ENCODE data around the gene ELAVL2.
"Not testable (repeated sequence)": the region's sequence is repeated elsewhere in the genome, so short reads cannot be mapped to it uniquely, and the experiment has no call there.

Gene ELAVL2

DNA sequence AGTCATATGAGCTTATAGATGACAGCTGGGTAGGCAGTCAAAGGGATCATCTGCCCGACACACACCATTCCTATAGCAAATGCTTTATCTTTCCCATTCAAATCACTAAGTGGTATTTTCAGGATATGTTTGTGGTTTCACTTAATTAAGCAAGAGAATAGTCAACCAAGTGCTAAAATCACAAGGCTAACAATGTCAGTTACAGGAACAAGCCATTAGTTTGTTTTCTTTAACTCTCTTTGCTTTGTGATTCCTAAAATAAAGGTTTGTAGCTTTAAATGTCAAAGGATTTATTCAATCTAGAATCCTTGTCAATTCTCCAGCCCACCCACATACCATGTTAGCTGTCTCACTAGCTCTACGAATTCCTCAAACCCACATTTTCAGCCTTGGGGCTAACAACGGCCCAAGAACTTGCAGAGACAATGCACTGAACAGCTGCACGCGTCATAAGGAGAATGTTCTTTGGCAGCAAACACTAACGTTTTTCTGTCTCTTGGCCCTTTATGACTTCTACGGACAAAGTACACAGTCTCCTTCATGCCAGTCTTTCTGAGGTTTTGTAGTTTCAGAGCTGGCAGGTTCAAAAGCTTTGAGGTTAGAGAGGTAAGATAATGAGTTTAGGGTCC, 56.6 kb downstream of the ELAVL2 start:
- no peak for DNase-seq (ENCODE audit: low read depth)

DNA sequence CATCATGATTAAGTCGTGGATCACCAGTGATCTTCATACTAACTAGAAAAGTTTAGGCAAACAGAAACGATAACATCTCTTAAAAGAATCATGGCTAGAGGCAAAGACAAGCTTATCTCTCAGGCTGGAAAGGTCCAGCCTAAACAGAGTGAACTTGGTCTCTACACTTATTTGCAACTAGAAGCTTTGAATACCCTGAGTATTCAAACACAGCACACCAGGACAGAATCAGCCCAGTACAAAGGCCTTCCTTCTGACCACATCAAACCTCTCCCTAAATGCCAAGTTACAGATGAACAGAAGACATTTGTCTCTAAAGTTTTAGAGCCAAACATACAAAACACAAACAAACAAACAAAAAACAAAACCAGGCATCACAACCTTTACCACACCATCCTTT, 57.2 kb downstream of the ELAVL2 start:
- DNase-seq (ENCODE audit: low read depth) = no peak

DNA sequence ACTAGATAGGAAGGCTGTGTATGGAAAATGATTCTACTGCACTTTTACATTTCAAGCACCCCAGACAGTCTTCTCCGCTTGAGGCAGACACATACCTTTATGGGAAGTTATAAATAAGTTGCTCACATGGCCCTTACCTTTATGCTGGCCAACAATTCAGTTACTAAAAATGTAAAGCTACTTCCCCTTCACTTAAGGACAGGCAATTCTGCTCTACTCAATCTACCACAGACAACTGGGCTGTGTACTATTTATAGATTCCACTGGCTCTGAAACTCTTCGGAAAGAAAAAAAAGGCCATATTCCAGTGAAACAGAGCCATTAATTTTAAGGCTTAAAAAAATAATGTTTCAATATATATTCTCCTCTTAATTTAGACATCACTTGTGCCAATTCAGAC, 59.4 kb downstream of the ELAVL2 start:
- DNase-seq (ENCODE audit: low read depth) = no peak

DNA sequence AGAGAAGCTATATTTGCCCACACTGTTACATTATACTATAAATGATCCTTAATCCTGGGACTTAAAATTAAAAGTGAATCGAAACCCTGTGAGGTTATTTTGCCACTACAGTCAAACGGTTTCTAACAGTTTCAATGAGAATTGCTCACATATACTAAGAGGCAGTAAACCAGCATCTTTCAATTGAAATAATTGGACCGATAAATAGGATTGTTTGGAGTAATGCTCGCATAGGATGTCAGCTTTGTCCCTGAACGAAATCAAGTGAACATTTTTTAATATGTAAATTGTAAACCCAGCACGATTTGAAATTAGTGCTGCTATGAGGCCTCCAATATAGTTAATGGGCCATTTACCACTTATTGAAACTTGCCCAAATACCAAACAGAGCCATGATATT, 60.5 kb downstream of the ELAVL2 start:
- no peak for DNase-seq (ENCODE audit: low read depth)

DNA sequence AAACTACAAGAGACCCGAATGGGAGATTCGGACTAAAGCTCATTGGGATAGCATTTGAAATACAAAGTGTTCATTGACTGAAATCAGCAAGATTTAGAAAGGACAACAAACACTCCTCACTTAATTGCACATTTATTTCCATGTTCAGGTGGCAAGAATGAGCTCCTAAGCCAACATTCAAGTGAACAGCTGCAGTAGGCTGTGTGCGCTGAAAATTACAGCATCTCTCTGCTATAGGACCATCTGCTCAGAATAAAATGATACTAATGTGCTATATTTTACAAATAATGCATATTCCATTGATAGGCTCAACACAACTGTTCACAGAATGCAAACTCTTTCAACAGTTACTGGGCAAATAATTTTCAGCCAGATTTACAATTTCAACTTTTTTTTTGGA, 61.8 kb downstream of the ELAVL2 start:
- DNase-seq (ENCODE audit: low read depth) = no peak

DNA sequence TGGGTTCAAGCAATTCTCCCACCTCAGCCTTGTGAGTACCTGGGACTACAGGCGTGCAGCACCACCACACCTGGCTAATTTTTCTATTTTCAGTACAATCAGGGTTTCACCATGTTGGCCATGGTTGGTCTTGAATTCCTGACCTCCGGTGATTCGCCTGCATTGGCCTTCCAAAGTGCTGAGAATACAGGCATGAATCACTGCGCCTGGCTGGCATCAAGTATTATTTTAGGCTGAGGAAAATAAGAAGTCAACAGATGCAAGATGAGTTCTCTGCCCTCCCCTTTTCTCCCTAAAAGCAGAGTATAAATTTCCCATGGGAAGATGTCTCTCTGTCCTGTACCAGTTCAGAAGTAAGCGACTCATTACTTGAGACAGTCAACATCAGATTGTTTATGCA, 71.5 kb downstream of the ELAVL2 start:
- DNase-seq (ENCODE audit: low read depth) = no peak

DNA sequence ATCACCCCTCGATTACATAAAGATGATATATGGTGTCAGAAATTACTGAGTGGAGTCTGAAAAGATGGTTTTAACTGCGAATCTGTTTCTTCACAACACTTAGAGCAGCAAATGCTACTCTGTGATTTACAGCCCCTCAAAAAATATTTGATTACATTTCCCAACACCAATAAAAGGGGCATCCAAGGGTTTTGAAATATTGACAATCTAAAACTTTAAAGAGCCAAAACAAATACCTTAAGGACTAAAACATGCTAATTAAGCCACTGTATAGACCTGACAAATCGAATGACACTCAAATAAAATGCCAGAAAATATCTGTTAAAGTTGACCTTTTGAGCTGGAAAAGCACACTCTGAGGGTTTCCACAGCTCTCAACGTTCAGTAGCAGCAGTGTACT, 73.2 kb downstream of the ELAVL2 start:
- no peak for DNase-seq (ENCODE audit: low read depth)

DNA sequence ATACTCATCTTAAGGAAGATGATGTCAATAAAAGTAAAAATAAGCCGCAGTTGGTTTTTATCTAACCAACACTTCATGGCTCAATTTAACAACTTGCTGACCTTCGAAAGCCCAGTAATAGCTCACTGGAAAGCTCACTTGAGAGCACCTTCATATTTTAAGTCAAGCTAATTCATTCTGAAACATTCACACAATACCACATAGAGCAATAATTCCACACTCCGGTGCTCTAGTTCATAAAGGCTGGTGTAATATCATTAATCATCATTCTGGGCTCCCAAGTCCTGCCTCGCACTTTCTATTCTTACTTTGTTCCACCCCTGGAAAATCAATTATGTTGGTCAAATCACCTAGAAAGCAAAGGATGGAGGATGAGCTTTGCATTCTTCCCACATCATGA, 74.4 kb downstream of the ELAVL2 start:
- DNase-seq (ENCODE audit: low read depth) = no peak

DNA sequence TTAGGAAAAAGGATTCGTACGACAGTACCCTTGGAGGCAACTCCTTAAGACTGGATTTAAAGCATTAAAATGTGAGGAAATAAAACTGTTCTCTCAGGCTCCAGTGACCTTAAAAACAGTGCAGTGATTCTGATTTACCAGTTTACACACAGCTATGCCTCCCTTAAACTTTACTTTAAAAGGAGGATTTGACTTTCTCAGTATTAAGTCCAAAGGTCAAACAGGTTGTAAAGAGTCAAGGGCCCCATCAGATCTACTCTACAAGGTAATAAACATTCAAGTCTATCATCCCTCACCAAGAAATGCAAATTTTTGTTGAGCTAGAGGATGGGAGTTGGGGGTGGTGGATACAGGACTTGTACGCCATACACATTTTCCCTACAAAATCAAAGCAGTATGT, 75.2 kb downstream of the ELAVL2 start:
- DNase-seq (ENCODE audit: low read depth) = no peak

DNA sequence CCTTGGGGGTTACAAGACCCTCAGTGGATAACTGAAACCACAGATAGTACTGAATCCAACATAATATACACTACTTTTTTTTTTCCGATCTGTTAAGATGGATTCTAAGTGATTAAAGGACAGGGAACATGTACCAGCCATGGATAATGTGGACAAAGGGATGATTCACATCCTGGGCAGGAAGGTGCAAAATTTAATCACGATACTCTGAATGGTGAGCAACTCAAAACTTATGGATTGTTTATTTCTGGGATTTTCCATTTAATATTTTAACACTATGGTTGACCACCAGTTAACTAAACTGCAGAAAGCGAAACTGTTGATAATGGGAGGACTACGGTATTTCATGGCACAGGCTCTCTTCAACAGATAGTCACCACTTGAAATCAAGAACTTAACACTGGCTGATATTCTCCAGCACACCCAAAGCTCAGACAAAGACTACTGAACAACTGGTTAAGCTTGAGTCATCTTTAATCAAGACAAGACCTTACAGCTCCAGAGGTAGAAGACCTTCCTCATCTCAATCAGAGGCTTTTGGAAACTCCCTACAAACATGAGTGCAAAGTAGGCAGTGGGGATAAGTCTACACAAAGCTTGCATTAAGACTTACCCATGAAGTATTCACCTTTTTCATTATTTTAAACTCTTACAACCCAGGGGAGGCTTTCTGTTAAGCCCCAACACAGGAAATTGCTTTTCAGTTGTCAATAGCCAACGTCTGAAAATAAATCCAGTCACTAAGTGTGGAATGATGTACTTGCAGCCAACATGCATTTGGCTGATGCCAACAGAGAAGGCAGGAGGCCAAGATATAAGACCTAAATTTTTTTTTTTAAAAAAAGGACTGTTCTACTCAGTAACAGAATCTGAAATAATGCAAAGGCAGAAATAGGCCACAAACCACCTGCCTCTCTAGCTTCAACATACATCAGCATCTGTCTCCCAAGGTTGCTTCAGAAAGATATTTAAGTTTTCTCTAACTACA, 78.7 kb downstream of the ELAVL2 start:
- no peak for DNase-seq (ENCODE audit: low read depth)

DNA sequence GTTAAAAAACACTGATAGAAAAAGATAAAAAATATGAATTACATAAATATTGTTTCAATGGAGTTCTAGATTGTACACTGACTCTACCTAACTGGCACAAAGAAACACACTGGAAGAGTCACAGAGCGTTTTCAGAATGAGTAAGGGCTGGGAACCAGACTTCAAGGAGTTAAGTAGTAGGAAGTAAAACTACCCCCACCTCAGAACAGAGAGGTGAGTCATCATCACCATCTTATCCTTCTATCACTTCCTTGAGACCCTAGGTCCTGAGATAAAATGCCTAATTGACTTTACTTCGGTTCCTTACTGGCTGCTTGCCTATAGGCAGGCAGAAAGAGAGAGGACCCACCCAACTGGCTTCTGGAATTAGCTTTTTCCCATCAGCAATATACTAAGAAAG, 79.7 kb downstream of the ELAVL2 start:
- DNase-seq (ENCODE audit: low read depth) = no peak

DNA sequence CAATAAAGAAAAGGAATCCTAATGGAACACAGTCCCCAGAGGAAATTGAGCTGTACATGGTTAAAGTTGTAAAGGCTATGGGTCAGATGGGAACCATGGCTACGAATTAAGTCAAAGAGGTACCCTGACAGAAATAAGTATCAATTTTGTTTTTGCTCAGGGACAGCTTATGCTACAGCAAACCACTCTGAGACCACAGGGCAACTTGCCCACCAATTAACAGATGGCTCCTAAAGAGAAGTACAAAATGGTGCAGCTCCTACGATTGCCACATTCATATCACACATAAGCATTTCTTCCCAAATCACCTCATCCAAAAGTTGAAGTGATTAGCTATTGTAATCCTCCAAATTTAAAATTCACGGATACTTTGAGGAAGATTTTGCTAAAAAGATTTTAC, 83.0 kb downstream of the ELAVL2 start:
- DNase-seq (ENCODE audit: low read depth) = no peak

DNA sequence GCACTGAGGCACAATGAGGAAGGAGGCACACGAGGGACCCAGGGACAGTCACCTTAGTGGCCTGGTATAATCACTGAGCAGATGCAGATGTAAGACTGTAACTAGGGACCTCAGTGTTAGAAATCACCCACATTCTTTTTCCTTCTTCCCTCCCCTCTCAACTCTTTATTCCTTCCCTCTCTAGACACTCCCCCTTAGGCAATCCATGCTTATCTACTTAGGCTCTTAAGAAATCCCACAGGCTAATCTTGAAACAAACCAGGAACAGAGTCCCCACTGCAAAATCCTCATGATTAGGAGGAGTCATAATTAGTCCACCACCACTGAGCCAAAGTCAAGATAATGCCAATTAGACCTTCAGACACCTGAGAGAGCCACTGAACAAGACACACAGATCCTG, 84.7 kb downstream of the ELAVL2 start:
- DNase-seq (ENCODE audit: low read depth) = no peak

DNA sequence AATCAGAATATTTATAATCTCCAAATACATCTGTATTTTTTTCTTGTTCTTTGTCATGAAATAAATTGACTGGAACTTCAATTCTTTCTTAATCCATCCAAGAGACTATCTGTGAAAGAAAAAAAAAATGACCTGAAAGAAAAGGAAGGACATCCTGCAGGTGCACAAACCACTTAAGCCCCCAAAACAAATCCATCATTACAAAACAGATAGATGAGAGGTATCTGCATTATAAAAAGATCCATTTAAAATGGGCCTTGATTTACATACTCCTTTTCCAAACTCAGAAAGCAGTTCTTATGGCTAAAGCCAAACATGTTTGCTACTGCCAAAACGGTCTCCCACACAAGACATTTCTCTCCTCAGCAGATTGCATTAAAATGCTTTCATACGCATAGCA, 85.5 kb downstream of the ELAVL2 start:
- no peak for DNase-seq (ENCODE audit: low read depth)

DNA sequence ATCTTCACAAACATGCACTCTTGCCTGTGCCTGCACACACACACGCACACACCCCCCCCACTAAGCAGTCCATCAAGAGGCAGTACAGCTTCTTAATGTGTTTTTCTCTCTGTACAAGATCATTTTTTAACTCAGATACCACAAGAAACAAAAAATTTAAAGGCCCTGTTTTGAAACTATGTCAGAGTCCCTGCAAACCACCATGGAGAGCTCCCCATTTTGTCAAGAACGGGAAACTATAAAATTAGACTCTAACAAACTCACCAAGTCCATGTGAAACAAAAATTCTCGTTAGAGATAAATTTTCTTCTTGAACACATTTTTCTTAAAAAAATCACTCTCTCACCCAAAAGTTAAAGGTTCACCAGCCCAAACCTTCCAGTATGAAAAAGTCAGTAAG, 86.3 kb downstream of the ELAVL2 start:
- DNase-seq (ENCODE audit: low read depth) = no peak

DNA sequence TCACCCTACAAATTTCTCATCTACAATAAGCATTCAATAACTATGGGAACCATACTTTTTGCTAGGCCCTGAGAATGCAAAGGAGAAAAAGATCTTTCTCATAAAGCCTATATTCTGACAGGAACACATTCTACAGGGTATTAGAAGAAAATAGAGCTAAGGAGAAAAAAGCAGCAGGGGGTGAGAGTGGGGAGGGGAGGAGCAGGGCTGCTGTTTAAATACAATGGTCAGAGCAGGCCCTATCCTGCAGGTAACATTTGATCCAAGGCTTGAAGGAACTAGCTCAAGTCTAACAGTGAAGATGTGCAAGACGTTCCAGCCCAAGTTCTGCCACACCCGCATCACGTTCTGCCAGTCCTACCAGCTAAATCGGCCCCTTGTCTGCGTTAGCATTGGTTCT, 89.7 kb downstream of the ELAVL2 start:
- DNase-seq (ENCODE audit: low read depth) = no peak

DNA sequence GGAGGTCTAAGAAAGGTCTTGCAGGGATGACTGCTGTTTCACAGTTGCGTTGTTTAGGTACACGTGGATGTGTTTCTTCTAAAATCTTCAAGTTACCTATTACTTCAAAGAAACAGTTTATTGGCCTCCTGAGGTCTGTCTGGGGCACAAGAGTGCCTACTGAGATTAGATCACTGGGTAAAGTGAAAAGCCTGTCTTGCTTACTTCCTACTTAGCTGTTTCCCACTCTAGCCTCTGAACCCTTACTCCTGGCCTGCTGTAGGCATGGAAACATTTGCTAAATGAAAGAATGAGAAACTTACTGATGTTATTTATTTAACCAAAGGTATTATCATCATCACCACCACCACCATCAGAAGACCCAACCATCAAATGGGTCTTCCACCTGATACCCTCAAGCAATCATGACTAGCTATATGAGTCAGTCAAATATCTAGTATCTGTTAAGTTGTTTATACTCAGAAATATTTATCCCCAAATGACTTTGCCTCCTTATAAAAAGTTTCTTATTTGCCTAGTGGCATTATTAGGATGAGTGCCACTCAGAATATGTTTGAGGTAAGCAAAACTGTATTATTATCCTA, 92.5 kb downstream of the ELAVL2 start:
- DNase-seq (ENCODE audit: low read depth) = no peak

DNA sequence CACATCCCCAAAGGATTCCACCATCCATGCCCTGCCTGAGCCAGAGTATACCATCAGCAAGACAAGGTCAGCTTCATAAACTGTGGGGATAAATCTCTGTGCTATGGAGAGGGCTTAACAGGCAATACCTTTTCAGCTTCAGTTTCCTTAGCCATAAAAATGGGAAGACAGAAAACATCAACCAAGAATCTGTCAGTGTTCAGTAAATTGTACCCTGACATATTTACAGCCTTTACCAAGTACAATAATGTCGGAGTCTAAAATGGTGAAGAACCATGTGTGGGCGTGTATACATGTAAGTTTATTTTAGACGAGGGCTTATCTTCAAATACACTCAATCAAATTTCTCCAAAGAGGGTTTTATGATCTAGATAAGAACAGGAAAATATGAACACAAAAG, 94.7 kb downstream of the ELAVL2 start:
- DNase-seq (ENCODE audit: low read depth) = no peak

DNA sequence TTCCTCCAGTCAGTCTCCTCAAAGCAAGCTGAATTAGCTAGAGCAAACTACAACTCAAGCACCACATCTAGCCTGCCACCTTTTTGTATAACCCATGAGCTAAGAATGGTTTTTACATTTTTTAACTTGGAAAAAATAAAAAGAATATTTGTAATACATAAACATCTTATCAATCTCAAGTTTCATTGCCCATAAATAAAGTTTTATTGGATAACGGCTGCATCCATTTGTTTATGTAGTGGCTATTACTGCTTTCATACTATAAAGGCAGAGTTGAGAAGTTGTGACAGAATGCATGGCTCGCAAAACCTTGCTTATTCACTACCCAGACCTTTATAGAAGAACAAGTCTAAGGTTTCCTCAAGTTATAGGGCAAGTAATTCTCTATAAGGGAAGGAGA, 95.7 kb downstream of the ELAVL2 start:
- no peak for DNase-seq (ENCODE audit: low read depth)

DNA sequence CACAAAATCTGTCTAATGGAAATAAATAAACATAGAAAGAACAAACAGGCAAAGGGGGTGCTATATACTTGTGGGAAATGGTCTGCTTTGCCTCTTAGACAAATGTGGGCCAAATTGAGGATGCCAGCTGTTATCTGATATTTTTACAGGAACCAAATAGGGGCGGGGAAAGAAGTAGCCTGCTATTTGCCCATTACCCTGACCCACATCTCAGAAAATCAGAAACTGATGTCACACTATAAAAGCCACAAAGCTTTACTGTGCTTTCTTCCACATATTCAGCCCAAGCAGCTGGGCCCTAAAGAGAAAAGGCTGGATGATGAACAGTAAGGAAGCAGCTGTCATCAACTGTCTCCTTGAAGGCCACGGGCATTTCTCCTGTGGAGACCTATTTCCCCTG, 97.3 kb downstream of the ELAVL2 start:
- DNase-seq (ENCODE audit: low read depth) = no peak

DNA sequence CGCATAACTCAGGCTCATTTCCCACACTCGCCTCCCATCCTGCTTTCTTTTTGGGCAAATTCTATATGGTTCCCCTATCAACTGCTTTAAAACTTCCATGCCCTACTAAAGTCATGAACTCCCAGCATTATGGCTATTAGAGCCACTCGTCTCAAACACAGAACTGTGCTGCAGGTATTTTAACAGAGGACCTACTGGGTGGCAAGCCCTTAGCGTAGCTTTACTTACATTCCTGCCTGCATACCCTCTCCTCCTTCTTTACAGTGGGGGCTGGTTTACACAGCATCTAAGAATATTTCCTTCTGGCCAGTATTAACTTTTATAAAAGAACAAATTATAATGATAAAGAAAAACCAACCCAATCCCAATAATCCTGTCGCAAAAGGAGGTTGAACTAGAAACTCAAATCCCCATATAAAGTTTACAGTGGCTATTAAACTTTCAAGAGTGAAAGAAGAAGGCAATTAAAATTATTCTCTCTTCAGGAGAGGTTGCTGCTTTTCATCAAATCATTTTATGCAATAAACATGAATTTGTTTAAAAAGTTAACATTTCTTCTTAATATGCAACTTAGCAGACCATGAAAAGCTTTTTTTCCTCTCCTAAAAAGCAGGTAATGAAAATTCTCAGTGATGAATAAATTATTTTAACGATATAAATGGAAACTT, 100.6 kb downstream of the ELAVL2 start:
- no peak for DNase-seq (ENCODE audit: low read depth)

DNA sequence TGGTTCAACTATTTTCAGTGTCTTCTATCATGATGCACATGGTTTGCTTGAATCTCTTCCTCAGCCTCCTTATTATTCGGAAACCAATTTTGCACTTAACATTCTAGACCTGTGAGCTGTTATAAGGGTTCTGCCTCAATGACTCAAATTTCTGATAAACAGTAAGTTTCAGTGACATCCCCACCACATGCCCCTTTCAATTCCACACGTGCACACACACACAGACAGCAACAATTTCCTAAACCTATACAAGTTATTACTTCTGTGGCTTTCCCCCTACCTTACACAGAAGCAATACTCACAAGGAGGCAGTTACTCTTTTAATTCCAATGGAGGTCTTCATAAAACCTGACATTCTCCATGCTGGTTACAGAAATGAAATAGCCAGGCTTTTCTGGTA, 102.4 kb downstream of the ELAVL2 start:
- no peak for DNase-seq (ENCODE audit: low read depth)

DNA sequence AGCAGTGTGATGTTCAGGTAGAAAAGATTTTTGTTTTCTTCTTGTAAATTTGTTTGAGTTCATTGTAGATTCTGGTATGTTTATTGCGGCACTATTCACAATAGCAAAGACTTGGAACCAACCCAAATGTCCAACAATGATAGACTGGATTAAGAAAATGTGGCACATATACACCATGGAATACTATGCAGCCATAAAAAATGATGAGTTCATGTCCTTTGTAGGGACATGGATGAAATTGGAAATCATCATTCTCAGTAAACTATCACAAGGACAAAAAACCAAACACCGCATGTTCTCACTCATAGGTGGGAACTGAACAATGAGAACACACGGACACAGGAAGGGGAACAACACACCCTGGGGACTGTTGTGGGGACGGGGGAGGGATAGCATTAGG, 103.0 kb downstream of the ELAVL2 start:
- not testable (repeated sequence) for DNase-seq (ENCODE audit: low read depth)
